HepG2 (cell line): ENCODE data around the gene MORN3. TPM values are rescaled to one million over a fixed set of nuclear protein-coding genes. Genes with fewer than 3 reads are reported as not detected.

ENCODE experiments used
- ATAC-seq: fragments of 200-7000 bp; cut with Tn5 transposase; 3 replicates; pipeline ENCODE4 v1.9.1; 2020; ENCODE audit warnings: mild to moderate bottlenecking, moderate library complexity
- BruUV-seq: library from RNA; stranded (reverse); fragments of 400-500 nt; replicated peaks from 2 replicates; lab custom pipeline; 2021; lab: Mats Ljungman, UMichigan
- CTCF ChIA-PET: fragments of 300-600 bp; formaldehyde crosslinking; extraction: SDS; loops from one replicate; lab custom pipeline; 2021; ENCODE audit warnings: low total read pairs, inconsistent platforms, low intra/inter-chr PET ratio; lab: Yijun Ruan, JAX
- POLR2A ChIA-PET: fragments of 350-600 bp; sonication (Branson Sonifier 250); formaldehyde crosslinking; loops from one replicate; lab custom pipeline; 2020; ENCODE audit warnings: antibody characterized with exemption, inconsistent platforms; lab: Yijun Ruan, JAX
- DNase-seq: peaks from one replicate; pipeline ENCODE4 v3.0.0-alpha.2; 2015; ENCODE audit warnings: low spot score
- FAIRE-seq: peaks from 3 replicates; lab custom pipeline; 2011; peaks lifted over from hg19 to GRCh38; lab: Jason Lieb, UNC
- H2AFZ ChIP-seq: one replicate; pipeline ENCODE4 v1.6.1; 2011; ENCODE audit warnings: low read length, inconsistent platforms
- H3K27ac ChIP-seq: fragments of 300-600 bp; 3 replicates; pipeline ENCODE4 v1.8.0; 2011; ENCODE audit warnings: mixed run types, mild to moderate bottlenecking, mixed read lengths, low read length, inconsistent platforms; ENCODE audit not compliant: insufficient read depth; ENCODE audit errors: extremely low read length
- H3K27me3 ChIP-seq, 2 experiments: fragments of 200-600 bp in 1 of 2; 2 replicates in 1 of 2; 3 replicates in 1 of 2; pipeline versions ENCODE4 v1.6.0 to v1.8.0; 2011; ENCODE audit warnings: low read length in 2 of 2, mild to moderate bottlenecking in 2 of 2, moderate library complexity in 2 of 2, inconsistent platforms in 1 of 2; ENCODE audit not compliant: insufficient read depth in 2 of 2, control insufficient read depth in 1 of 2
- H3K36me3 ChIP-seq, 2 experiments: fragments of 200-600 bp in 1 of 2; replicated peaks in 1 of 2; 2 replicates in 1 of 2; 3 replicates in 1 of 2; pipeline versions ENCODE4 v1.5.1 to v1.8.0; 2011; ENCODE audit warnings: low read length in 2 of 2, inconsistent platforms in 1 of 2; ENCODE audit not compliant: insufficient read depth in 2 of 2, control insufficient read depth in 1 of 2
- H3K4me1 ChIP-seq: 2 replicates; pipeline ENCODE4 v1.5.1; 2012; ENCODE audit warnings: low read length, inconsistent platforms; ENCODE audit not compliant: insufficient read depth
- H3K4me2 ChIP-seq: 2 replicates; pipeline ENCODE4 v1.6.0; 2011; ENCODE audit warnings: low read depth, low read length, inconsistent platforms
- H3K4me3 ChIP-seq, 3 experiments: fragments of 200-600 bp in 1 of 3; sonication (generic), shearing (Covaris generic) in 1 of 3; replicated peaks in 1 of 3; 2 replicates each; pipeline ENCODE4 v1.5.1; 2011 to 2016; ENCODE audit warnings: low read length in 3 of 3, inconsistent platforms in 2 of 3, low read depth in 2 of 3, mild to moderate bottlenecking in 2 of 3, control low read depth in 1 of 3, mixed read lengths in 1 of 3; ENCODE audit not compliant: insufficient read depth in 1 of 3
- H3K79me2 ChIP-seq: one replicate; pipeline ENCODE4 v1.6.1; 2011; ENCODE audit warnings: low read length, inconsistent platforms; ENCODE audit not compliant: insufficient read depth
- H3K9ac ChIP-seq: 2 replicates; pipeline ENCODE4 v1.6.0; 2011; ENCODE audit warnings: mild to moderate bottlenecking, low read depth, low read length, inconsistent platforms; ENCODE audit not compliant: insufficient read depth
- H3K9me3 ChIP-seq: 2 replicates; pipeline ENCODE4 v1.5.1; 2012; ENCODE audit warnings: mild to moderate bottlenecking, low read length
- H4K20me1 ChIP-seq: 2 replicates; pipeline ENCODE4 v1.6.0; 2011; ENCODE audit warnings: inconsistent platforms, mild to moderate bottlenecking, low read length, moderate library complexity; ENCODE audit not compliant: insufficient read depth
- CEBPG ChIP-seq: IDR thresholded peaks from 2 replicates; pipeline ENCODE4 v1.6.1; 2016
- IRF1 ChIP-seq: sonication (generic); formaldehyde crosslinking; IDR thresholded peaks from 2 replicates; pipeline ENCODE4 v1.4.0; 2020; ENCODE audit warnings: low read depth, mild to moderate bottlenecking, missing genetic modification reagents
- KDM1A ChIP-seq: IDR thresholded peaks from 2 replicates; pipeline ENCODE4 v1.6.1; 2016; ENCODE audit warnings: missing compliant biosample characterization
- MAFG ChIP-seq: sonication (generic); formaldehyde crosslinking; IDR thresholded peaks from 2 replicates; pipeline ENCODE4 v1.5.1; 2020; ENCODE audit warnings: mild to moderate bottlenecking, missing genetic modification reagents
- PCBP2 ChIP-seq: fragments of 200-400 bp; formaldehyde crosslinking; optimal IDR thresholded peaks from 2 replicates; pipeline ENCODE3; 2018; ENCODE audit warnings: low read length, low read depth; ENCODE audit not compliant: poor library complexity, severe bottlenecking
- PRDM4 ChIP-seq: sonication (generic); formaldehyde crosslinking; IDR thresholded peaks from 2 replicates; pipeline ENCODE4 v1.9.0; 2021; ENCODE audit warnings: missing genetic modification reagents, borderline replicate concordance
- RAD21 ChIP-seq: fragments of 450-650 bp; formaldehyde crosslinking; IDR thresholded peaks from 2 replicates; pipeline ENCODE4 v1.5.0; 2020; ENCODE audit warnings: mild to moderate bottlenecking
- RELA ChIP-seq: sonication (generic); formaldehyde crosslinking; IDR thresholded peaks from 2 replicates; pipeline ENCODE4 v1.4.0; 2020; ENCODE audit warnings: missing genetic modification reagents
- SMAD1 ChIP-seq: sonication (generic); formaldehyde crosslinking; IDR thresholded peaks from 2 replicates; pipeline ENCODE4 v1.4.0; 2020; ENCODE audit warnings: missing genetic modification reagents, low read depth, mild to moderate bottlenecking, borderline replicate concordance
- ZBTB34 ChIP-seq: sonication (generic); formaldehyde crosslinking; IDR thresholded peaks from 2 replicates; pipeline ENCODE4 v1.8.0; 2022; ENCODE audit warnings: mild to moderate bottlenecking, missing genetic modification reagents
- ZHX1 ChIP-seq: sonication (generic); formaldehyde crosslinking; IDR thresholded peaks from 2 replicates; pipeline ENCODE4 v1.8.1; 2022; ENCODE audit warnings: low read depth, mild to moderate bottlenecking, missing genetic modification reagents
- ZNF160 ChIP-seq: sonication (generic); formaldehyde crosslinking; IDR thresholded peaks from 2 replicates; pipeline ENCODE4 v1.8.0; 2022; ENCODE audit warnings: mild to moderate bottlenecking, inconsistent platforms, missing genetic modification reagents
- ZNF20 ChIP-seq: sonication (generic); formaldehyde crosslinking; IDR thresholded peaks from 2 replicates; pipeline ENCODE4 v1.4.0; 2020; ENCODE audit warnings: mild to moderate bottlenecking, moderate library complexity, missing genetic modification reagents
- ZNF782 ChIP-seq: sonication (generic); formaldehyde crosslinking; IDR thresholded peaks from 2 replicates; pipeline ENCODE4 v1.4.0; 2020; ENCODE audit warnings: missing genetic modification reagents, mild to moderate bottlenecking, borderline replicate concordance
- WGBS: methylation state at CpG from one replicate; pipeline ENCODE4 v1.1.6; 2017; ENCODE audit warnings: low lambda C conversion rate; 5-methylcytosine and 5-hydroxymethylcytosine counted together
- in situ Hi-C: cut with HindIII; loops from 2 replicates; pipeline ENCODE4 v1.10.0; 2017; ENCODE audit warnings: low pct_unique_long_range_greater_than_20kb; ENCODE audit not compliant: extremely low pct_ligation_motif_present
- intact Hi-C: fragments of 100-400 bp; cut with micrococcal nuclease; formaldehyde crosslinking; loops from one replicate; pipeline ENCODE4 v1.10.0; 2022; ENCODE audit not compliant: unreplicated experiment
- polyA plus RNA-seq, 8 experiments: library from polyadenylated mRNA; depleted of rRNA in 3 of 8; stranded (reverse) in 7 of 8; unstranded in 1 of 8; fragments of >200 nt; fragmentation: Illumina TruSeq in 4 of 8; extraction: Trizol in 4 of 8; gene quantifications; 2 replicates each; pipeline versions ENCODE4 v1.2.1 to v1.2.3, GENCODE V29; 2011 to 2016; ENCODE audit warnings: low read depth in 4 of 8, missing spikeins in 1 of 8, mixed read lengths in 1 of 8; ENCODE audit not compliant: insufficient read depth in 1 of 8
- total RNA-seq, 5 experiments: library from RNA; depleted of rRNA; stranded (reverse); fragments of >200 nt; fragmentation: Illumina TruSeq; extraction: Trizol; gene quantifications; 2 replicates each; pipeline ENCODE4 v1.2.3, GENCODE V29; 2016; ENCODE audit warnings: low read depth in 1 of 5
- TF ChIP-seq, protein P1 (sequence below): sonication (generic); formaldehyde crosslinking; IDR thresholded peaks from 2 replicates; pipeline ENCODE4 v1.4.0; 2020; ENCODE audit warnings: mild to moderate bottlenecking, missing genetic modification reagents

The MORN3 gene
- total and polyA plus RNA-seq, 2 of the 13 experiments (the other 11 are each of a cell fraction or from before 2014, with no cell fraction given): 1.1 to 2.0 TPM

- TF ChIP-seq ZBTB34 (CRISPR knock-in tag): no peak
- no peak for TF ChIP-seq PRDM4 (CRISPR knock-in tag)
- TF ChIP-seq RELA (CRISPR knock-in tag): no peak
- TF ChIP-seq, protein P1, sequence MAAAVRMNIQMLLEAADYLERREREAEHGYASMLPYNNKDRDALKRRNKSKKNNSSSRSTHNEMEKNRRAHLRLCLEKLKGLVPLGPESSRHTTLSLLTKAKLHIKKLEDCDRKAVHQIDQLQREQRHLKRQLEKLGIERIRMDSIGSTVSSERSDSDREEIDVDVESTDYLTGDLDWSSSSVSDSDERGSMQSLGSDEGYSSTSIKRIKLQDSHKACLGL (CRISPR knock-in tag): no peak
- no peak for TF ChIP-seq ZNF782 (CRISPR knock-in tag)
- no peak for TF ChIP-seq RAD21 (CRISPR knock-in tag)
- no peak for TF ChIP-seq ZNF20 (CRISPR knock-in tag)
Observed at GRCh38 chr12:121603581-121603980, 65.9 kb downstream of the MORN3 start (continued).

GRCh38 chr12:121602766-121603165 lies 66.7 kb downstream of the MORN3 start:
- Histone ChIP-seq H2AFZ (no peak overlapping the region), H3K4me2 (no peak overlapping the region), H4K20me1 (no peaks in the 10 kb centered on the region), H3K4me1 (peaks cover 34% of the 10 kb centered on the region), H3K36me3 (no peaks in the 10 kb centered on the region), H3K27ac (no peak overlapping the region), H3K9me3 (no peaks in the 10 kb centered on the region), H3K9ac (no peak overlapping the region), H3K27me3 (no peaks in the 10 kb centered on the region; a peak in 1 of 5 replicates), H3K79me2 (no peaks in the 10 kb centered on the region), H3K4me3 (no peak overlapping the region)
- POLR2A ChIA-PET: no interaction called here
- ATAC-seq (no peak), DNase-seq (no peak), FAIRE-seq (no peak)
- WGBS: 51% methylated on average over 6 of the region's 6 CpGs
- no TSS peak for BruUV-seq
- intact Hi-C loops: no loop called here
- CTCF ChIA-PET: no interaction called here
- in situ Hi-C loops: no loop called here
- TF ChIP-seq MAFG: no peak
- TF ChIP-seq PCBP2: no peak
- TF ChIP-seq SMAD1 (CRISPR knock-in tag): no peak
- TF ChIP-seq KDM1A (CRISPR knock-in tag): no peak
- TF ChIP-seq ZNF160 (CRISPR knock-in tag): no peak
- TF ChIP-seq ZHX1 (CRISPR knock-in tag): no peak
- TF ChIP-seq CEBPG: no peak
- no peak for TF ChIP-seq IRF1 (CRISPR knock-in tag)
